Calu3 (cell line): ENCODE results near the gene CRLF3. TPM values are rescaled to one million over a fixed set of nuclear protein-coding genes. Genes with fewer than 3 reads are reported as not detected.
"Not testable (repeated sequence)": the region's sequence is repeated elsewhere in the genome, so short reads cannot be mapped to it uniquely, and the experiment has no call there.

ENCODE experiments used
- BruUV-seq: library from RNA; stranded (reverse); fragments of 400-500 nt; replicated peaks from 2 replicates; lab custom pipeline; 2021; lab: Mats Ljungman, UMichigan
- CTCF ChIA-PET: fragments of 300-600 bp; sonication (Branson Sonifier 250); formaldehyde crosslinking; loops from one replicate; lab custom pipeline; 2022; ENCODE audit warnings: antibody characterized with exemption; lab: Charles Lee
- DNase-seq: peaks from one replicate; pipeline ENCODE4 v3.0.0; 2022
- H3K27ac Mint-ChIP-seq: one replicate; pipeline ENCODE4 v1.8.0; 2022; ENCODE audit warnings: mixed read lengths; ENCODE audit not compliant: unreplicated experiment
- H3K27me3 Mint-ChIP-seq: one replicate; pipeline ENCODE4 v1.8.0; 2022; ENCODE audit warnings: mixed read lengths; ENCODE audit not compliant: unreplicated experiment
- H3K36me3 Mint-ChIP-seq: one replicate; pipeline ENCODE4 v1.8.0; 2022; ENCODE audit warnings: mild to moderate bottlenecking, moderate library complexity, mixed read lengths; ENCODE audit not compliant: insufficient read depth, unreplicated experiment
- H3K4me1 Mint-ChIP-seq: one replicate; pipeline ENCODE4 v1.8.0; 2022; ENCODE audit warnings: mild to moderate bottlenecking, low read depth, mixed read lengths; ENCODE audit not compliant: unreplicated experiment
- H3K4me3 Mint-ChIP-seq: one replicate; pipeline ENCODE4 v1.8.0; 2022; ENCODE audit warnings: mild to moderate bottlenecking, low read depth, moderate library complexity, mixed read lengths; ENCODE audit not compliant: unreplicated experiment
- H3K9me3 Mint-ChIP-seq: one replicate; pipeline ENCODE4 v1.8.0; 2022; ENCODE audit warnings: low read depth, mixed read lengths; ENCODE audit not compliant: unreplicated experiment
- CTCF ChIP-seq: fragments of 200-600 bp; IDR thresholded peaks from one replicate; pipeline ENCODE4 v1.8.0; 2022; ENCODE audit warnings: antibody characterized with exemption; ENCODE audit not compliant: unreplicated experiment
- intact Hi-C: fragments of 100-400 bp; cut with micrococcal nuclease; formaldehyde crosslinking; loops from one replicate; pipeline ENCODE4 v1.10.0; 2022; ENCODE audit not compliant: unreplicated experiment
- total RNA-seq: library from RNA; stranded (reverse); gene quantifications from 2 replicates; pipeline ENCODE4 v1.2.3, GENCODE V29; 2022

The CRLF3 gene
- total RNA-seq, 1 experiment from 2014 or later: 11.5 TPM

GRCh38 chr17:30780343-30780742 lies 44.1 kb downstream of the CRLF3 start:
- BruUV-seq: no TSS peak
- Mint-ChIP-seq H3K4me1 (no peaks in the 10 kb centered on the region), H3K9me3 (no peaks in the 10 kb centered on the region), H3K4me3 (no peak overlapping the region), H3K27me3 (no peaks in the 10 kb centered on the region), H3K27ac (no peak overlapping the region), H3K36me3 (peaks cover 52% of the 10 kb centered on the region)
- CTCF ChIA-PET: interaction anchor here (0.6 kb wide), 2 partner anchors 34 to 638 kb away, joined by 3 to 15 read pairs; no protein-coding TSS in a partner anchor
- no peak for TF ChIP-seq CTCF
- no peak for DNase-seq
- intact Hi-C loops: no loop called here

- CTCF ChIA-PET, H3K27ac Mint-ChIP-seq, DNase-seq, BruUV-seq, intact Hi-C loops, H3K4me3 Mint-ChIP-seq, H3K9me3 Mint-ChIP-seq, H3K27me3 Mint-ChIP-seq, H3K4me1 Mint-ChIP-seq: not testable (repeated sequence)
- peaks cover 45% of the 10 kb centered on the region for H3K36me3 Mint-ChIP-seq
These were observed 55.7 kb downstream of the CRLF3 start for GRCh38 chr17:30768771-30769170.

- DNase-seq, BruUV-seq, H3K4me1 Mint-ChIP-seq, H3K27ac Mint-ChIP-seq, CTCF ChIA-PET, H3K9me3 Mint-ChIP-seq, H3K27me3 Mint-ChIP-seq, intact Hi-C loops, H3K4me3 Mint-ChIP-seq: not testable (repeated sequence)
- peaks cover 42% of the 10 kb centered on the region for H3K36me3 Mint-ChIP-seq
These were observed 56.7 kb downstream of the CRLF3 start for GRCh38 chr17:30767641-30768404.

GRCh38 chr17:30761060-30761459 lies 63.4 kb downstream of the CRLF3 start:
- DNase-seq: no peak
- intact Hi-C loops: no loop called here
- no peaks in the 10 kb centered on the region for H3K9me3 Mint-ChIP-seq
- no peak overlapping the region for H3K4me3 Mint-ChIP-seq
- no peak for TF ChIP-seq CTCF
- no peak overlapping the region for H3K27ac Mint-ChIP-seq
- no peaks in the 10 kb centered on the region for H3K27me3 Mint-ChIP-seq
- H3K36me3 Mint-ChIP-seq: peaks cover 25% of the 10 kb centered on the region
- no TSS peak for BruUV-seq
- no peaks in the 10 kb centered on the region for H3K4me1 Mint-ChIP-seq
- CTCF ChIA-PET: interaction anchor here (0.7 kb wide), 1 partner anchor 19 kb away, joined by 8 read pairs; no protein-coding TSS in a partner anchor

GRCh38 chr17:30753291-30753690 lies 71.2 kb downstream of the CRLF3 start:
- intact Hi-C loops, BruUV-seq, H3K9me3 Mint-ChIP-seq, H3K4me1 Mint-ChIP-seq, CTCF ChIA-PET, DNase-seq, H3K27me3 Mint-ChIP-seq, H3K27ac Mint-ChIP-seq, H3K4me3 Mint-ChIP-seq: not testable (repeated sequence)
- peaks cover 30% of the 10 kb centered on the region for H3K36me3 Mint-ChIP-seq

GRCh38 chr17:30750982-30751381 lies 73.5 kb downstream of the CRLF3 start:
- DNase-seq, BruUV-seq, H3K27ac Mint-ChIP-seq, H3K27me3 Mint-ChIP-seq, H3K4me3 Mint-ChIP-seq, H3K9me3 Mint-ChIP-seq, intact Hi-C loops, CTCF ChIA-PET, H3K4me1 Mint-ChIP-seq: not testable (repeated sequence)
- H3K36me3 Mint-ChIP-seq: peaks cover 47% of the 10 kb centered on the region

- BruUV-seq, H3K27me3 Mint-ChIP-seq, CTCF ChIA-PET, H3K27ac Mint-ChIP-seq, H3K4me3 Mint-ChIP-seq, H3K4me1 Mint-ChIP-seq, intact Hi-C loops, H3K9me3 Mint-ChIP-seq, DNase-seq: not testable (repeated sequence)
- H3K36me3 Mint-ChIP-seq: peaks cover 48% of the 10 kb centered on the region
These were observed 76.9 kb downstream of the CRLF3 start for GRCh38 chr17:30747621-30748020.

GRCh38 chr17:30742669-30743068 lies 81.8 kb downstream of the CRLF3 start:
- CTCF ChIA-PET, H3K4me1 Mint-ChIP-seq, DNase-seq, intact Hi-C loops, H3K4me3 Mint-ChIP-seq, BruUV-seq, H3K27ac Mint-ChIP-seq, H3K27me3 Mint-ChIP-seq, H3K9me3 Mint-ChIP-seq: not testable (repeated sequence)
- peaks cover 42% of the 10 kb centered on the region for H3K36me3 Mint-ChIP-seq
